GM23338 (cell line): ENCODE results near the gene EIF2AK3. TPM values are rescaled to one million over a fixed set of nuclear protein-coding genes. Genes with fewer than 3 reads are reported as not detected.

Experiments used
- ATAC-seq: fragments of 200-7000 bp; cut with Tn5 transposase; 3 replicates; pipeline ENCODE4 v1.9.1; 2020
- DNase-seq: peaks from one replicate; pipeline ENCODE4 v3.0.0-alpha.2; 2015; ENCODE audit warnings: low spot score
- H2AFZ ChIP-seq: fragments of 200-600 bp; sonication (generic); 2 replicates; pipeline ENCODE4 v1.8.0; 2016; ENCODE audit warnings: antibody characterized with exemption, mild to moderate bottlenecking, moderate library complexity
- H3F3A ChIP-seq: fragments of 200-600 bp; sonication (generic); replicated peaks from 2 replicates; pipeline ENCODE4 v1.8.0; 2017; ENCODE audit warnings: antibody characterized with exemption, mixed run types, low read depth
- H3K27ac ChIP-seq: fragments of 200-600 bp; sonication (generic); 2 replicates; pipeline ENCODE4 v1.6.1; 2016; ENCODE audit warnings: low read depth
- H3K27me3 ChIP-seq: fragments of 200-600 bp; sonication (generic); 2 replicates; pipeline ENCODE4 v1.8.0; 2016; ENCODE audit warnings: mild to moderate bottlenecking, mixed run types, moderate library complexity; ENCODE audit not compliant: insufficient read depth
- H3K36me3 ChIP-seq: fragments of 200-600 bp; sonication (generic); 2 replicates; pipeline ENCODE4 v1.8.0; 2016; ENCODE audit warnings: mild to moderate bottlenecking; ENCODE audit not compliant: insufficient read depth
- H3K4me1 ChIP-seq: fragments of 200-600 bp; sonication (generic); 2 replicates; pipeline ENCODE4 v1.8.0; 2016; ENCODE audit warnings: mild to moderate bottlenecking, moderate library complexity; ENCODE audit not compliant: insufficient read depth
- H3K4me2 ChIP-seq: fragments of 200-600 bp; sonication (generic); 2 replicates; pipeline ENCODE4 v1.7.1; 2017; ENCODE audit warnings: mixed run types
- H3K4me3 ChIP-seq: fragments of 200-600 bp; sonication (generic); 2 replicates; pipeline ENCODE4 v1.6.1; 2016; ENCODE audit warnings: mixed run types
- H3K79me2 ChIP-seq: fragments of 200-600 bp; sonication (generic); replicated peaks from 2 replicates; pipeline ENCODE4 v1.8.0; 2017; ENCODE audit warnings: mild to moderate bottlenecking; ENCODE audit not compliant: insufficient read depth
- H3K9me2 ChIP-seq: fragments of 200-600 bp; sonication (generic); 2 replicates; pipeline ENCODE4 v1.8.0; 2017; ENCODE audit not compliant: insufficient read depth
- H4K20me1 ChIP-seq: fragments of 200-600 bp; sonication (generic); replicated peaks from 2 replicates; pipeline ENCODE4 v1.8.0; 2017; ENCODE audit warnings: mild to moderate bottlenecking; ENCODE audit not compliant: insufficient read depth
- H3K27ac Mint-ChIP-seq: 2 replicates; pipeline ENCODE4 v1.8.0; 2020; ENCODE audit warnings: inconsistent platforms, mild to moderate bottlenecking, moderate library complexity, mixed read lengths
- H3K27me3 Mint-ChIP-seq: 3 replicates; pipeline ENCODE4 v1.8.0; 2022; ENCODE audit warnings: low read depth, mild to moderate bottlenecking, moderate library complexity, mixed read lengths, inconsistent platforms; ENCODE audit not compliant: insufficient read depth, poor library complexity
- H3K36me3 Mint-ChIP-seq: 3 replicates; pipeline ENCODE4 v1.8.0; 2021; ENCODE audit warnings: low read depth, mild to moderate bottlenecking, inconsistent platforms, moderate library complexity, mixed read lengths
- H3K4me1 Mint-ChIP-seq: 3 replicates; pipeline ENCODE4 v1.8.0; 2020; ENCODE audit warnings: mild to moderate bottlenecking, inconsistent platforms, mixed read lengths
- H3K4me3 Mint-ChIP-seq: 3 replicates; pipeline ENCODE4 v1.8.0; 2021; ENCODE audit warnings: moderate library complexity, mild to moderate bottlenecking, inconsistent platforms, mixed read lengths
- H3K9me3 Mint-ChIP-seq: 3 replicates; pipeline ENCODE4 v1.8.0; 2020; ENCODE audit warnings: moderate library complexity, mild to moderate bottlenecking, inconsistent platforms, mixed read lengths
- CREB1 ChIP-seq: fragments of 250-450 bp; sonication (Bioruptor Pico); IDR thresholded peaks from 2 replicates; pipeline ENCODE4 v1.5.0; 2020; ENCODE audit warnings: low read depth, mild to moderate bottlenecking, moderate library complexity
- EZH2 ChIP-seq: fragments of 200-600 bp; sonication (generic); IDR thresholded peaks from one replicate; pipeline ENCODE4 v1.8.0; 2017; ENCODE audit warnings: antibody characterized with exemption, mild to moderate bottlenecking, low read depth; ENCODE audit not compliant: unreplicated experiment
- POLR2AphosphoS5 ChIP-seq: IDR thresholded peaks from 2 replicates; pipeline ENCODE4 v1.6.1; 2016; ENCODE audit warnings: antibody characterized with exemption, low read depth
- ZNF114 ChIP-seq: fragments of 250-450 bp; sonication (Bioruptor Pico); IDR thresholded peaks from 2 replicates; pipeline ENCODE4 v1.5.0; 2020; ENCODE audit warnings: mild to moderate bottlenecking, moderate library complexity
- polyA plus RNA-seq: library from polyadenylated mRNA; unstranded; fragments of >200 nt; fragmentation: Nextera tagmentation; extraction: Ambion mirVana; gene quantifications from 2 replicates; pipeline ENCODE4 v1.2.1, GENCODE V29; 2016
- total RNA-seq: library from RNA; depleted of rRNA; stranded (reverse); fragments of >200 nt; shearing (Covaris generic); gene quantifications from 2 replicates; pipeline ENCODE4 v1.2.3, GENCODE V29; 2014
- TF ChIP-seq, protein P1 (sequence below), 2 experiments: fragments of 200-600 bp in 1 of 2; sonication (generic) in 1 of 2; conservative IDR thresholded peaks; 2 replicates each; pipeline versions ENCODE4 v1.5.1 to v1.6.1; 2016 to 2017; ENCODE audit warnings: antibody characterized with exemption in 2 of 2, low read depth in 2 of 2, mild to moderate bottlenecking in 2 of 2, moderate library complexity in 1 of 2
- TF ChIP-seq, protein P2 (sequence below): fragments of 250-450 bp; sonication (Bioruptor Pico); IDR thresholded peaks from 2 replicates; pipeline ENCODE4 v1.5.0; 2020; ENCODE audit warnings: mild to moderate bottlenecking, moderate library complexity
- TF ChIP-seq, protein P3 (sequence below): IDR thresholded peaks from one replicate; pipeline ENCODE4 v1.6.1; 2018; ENCODE audit warnings: antibody characterized with exemption; ENCODE audit not compliant: unreplicated experiment

Gene EIF2AK3
- total and polyA plus RNA-seq, 2 experiments from 2014 or later = 5.9 to 24.2 TPM

DNA sequence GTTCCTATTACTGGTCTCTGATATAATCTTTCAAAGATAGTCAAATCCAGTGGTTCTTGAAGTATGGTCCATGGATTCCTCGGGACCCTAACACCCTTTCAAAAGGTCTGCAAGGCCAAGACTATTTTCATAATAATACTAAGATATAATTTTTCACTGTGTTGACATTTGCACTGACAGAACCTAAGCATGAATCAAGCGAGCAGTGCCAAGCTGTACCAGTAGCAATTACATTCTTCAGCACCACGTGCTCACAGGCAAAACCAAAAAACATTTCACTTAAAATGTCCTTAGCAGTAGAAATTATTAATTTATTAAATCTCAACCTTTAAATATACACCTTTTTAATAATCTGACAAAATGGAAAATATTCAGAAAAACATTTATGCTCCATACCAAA, 59.1 kb downstream of the EIF2AK3 start (continued):
- TF ChIP-seq, protein P1, sequence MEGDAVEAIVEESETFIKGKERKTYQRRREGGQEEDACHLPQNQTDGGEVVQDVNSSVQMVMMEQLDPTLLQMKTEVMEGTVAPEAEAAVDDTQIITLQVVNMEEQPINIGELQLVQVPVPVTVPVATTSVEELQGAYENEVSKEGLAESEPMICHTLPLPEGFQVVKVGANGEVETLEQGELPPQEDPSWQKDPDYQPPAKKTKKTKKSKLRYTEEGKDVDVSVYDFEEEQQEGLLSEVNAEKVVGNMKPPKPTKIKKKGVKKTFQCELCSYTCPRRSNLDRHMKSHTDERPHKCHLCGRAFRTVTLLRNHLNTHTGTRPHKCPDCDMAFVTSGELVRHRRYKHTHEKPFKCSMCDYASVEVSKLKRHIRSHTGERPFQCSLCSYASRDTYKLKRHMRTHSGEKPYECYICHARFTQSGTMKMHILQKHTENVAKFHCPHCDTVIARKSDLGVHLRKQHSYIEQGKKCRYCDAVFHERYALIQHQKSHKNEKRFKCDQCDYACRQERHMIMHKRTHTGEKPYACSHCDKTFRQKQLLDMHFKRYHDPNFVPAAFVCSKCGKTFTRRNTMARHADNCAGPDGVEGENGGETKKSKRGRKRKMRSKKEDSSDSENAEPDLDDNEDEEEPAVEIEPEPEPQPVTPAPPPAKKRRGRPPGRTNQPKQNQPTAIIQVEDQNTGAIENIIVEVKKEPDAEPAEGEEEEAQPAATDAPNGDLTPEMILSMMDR (conservative IDR thresholded peaks at IDR 0.05; ENCODE audit: low read depth in 2 of 2) = no peak

DNA sequence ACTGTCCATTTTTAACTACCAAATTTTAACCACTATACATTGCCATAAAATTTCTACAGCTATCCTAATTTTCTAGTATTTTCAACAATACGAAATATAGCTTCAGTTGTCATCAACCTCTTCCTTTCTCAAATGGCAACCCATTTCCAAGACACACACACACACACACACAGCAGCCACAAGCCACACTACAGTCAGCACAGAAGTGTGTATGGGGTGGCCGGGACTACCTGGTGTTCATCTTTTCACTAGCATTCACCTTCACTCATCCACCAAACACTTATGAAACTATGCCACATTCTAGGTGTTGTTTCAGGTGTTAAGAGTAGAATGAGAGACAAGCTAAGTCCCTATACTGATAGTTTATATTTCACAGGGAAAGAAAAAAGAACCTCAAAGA, 62.9 kb downstream of the EIF2AK3 start:
- 0 out of 2 replicates have a peak overlapping the region, but pooled peaks have one; percentile 33 for H3K27ac ChIP-seq
- no peaks in the 10 kb centered on the region for H3F3A ChIP-seq
- Mint-ChIP-seq H3K4me3 (no peak overlapping the region), H3K9me3 (no peaks in the 10 kb centered on the region), H3K27ac (no peak overlapping the region; the same call in 1 of the 2 replicates), H3K27me3 (no peaks in the 10 kb centered on the region), H3K4me1 (peaks cover 26% of the 10 kb centered on the region), H3K36me3 (peaks cover 20% of the 10 kb centered on the region)
- H3K9me2 ChIP-seq = no peaks in the 10 kb centered on the region
- DNase-seq (no peak), ATAC-seq (no peak)
- H2AFZ ChIP-seq = no peak overlapping the region
- H3K79me2 ChIP-seq = no peaks in the 10 kb centered on the region
- no peak overlapping the region for H3K4me2 ChIP-seq
- H3K4me1 ChIP-seq = peaks cover 18% of the 10 kb centered on the region
- H3K36me3 ChIP-seq = no peaks in the 10 kb centered on the region; the same call in 1 of the 2 replicates
- no peaks in the 10 kb centered on the region for H4K20me1 ChIP-seq
- H3K27me3 ChIP-seq = no peaks in the 10 kb centered on the region
- TF ChIP-seq ZNF114 (CRISPR knock-in tag) = no peak
- no peak for TF ChIP-seq POLR2AphosphoS5
- TF ChIP-seq, protein P2, sequence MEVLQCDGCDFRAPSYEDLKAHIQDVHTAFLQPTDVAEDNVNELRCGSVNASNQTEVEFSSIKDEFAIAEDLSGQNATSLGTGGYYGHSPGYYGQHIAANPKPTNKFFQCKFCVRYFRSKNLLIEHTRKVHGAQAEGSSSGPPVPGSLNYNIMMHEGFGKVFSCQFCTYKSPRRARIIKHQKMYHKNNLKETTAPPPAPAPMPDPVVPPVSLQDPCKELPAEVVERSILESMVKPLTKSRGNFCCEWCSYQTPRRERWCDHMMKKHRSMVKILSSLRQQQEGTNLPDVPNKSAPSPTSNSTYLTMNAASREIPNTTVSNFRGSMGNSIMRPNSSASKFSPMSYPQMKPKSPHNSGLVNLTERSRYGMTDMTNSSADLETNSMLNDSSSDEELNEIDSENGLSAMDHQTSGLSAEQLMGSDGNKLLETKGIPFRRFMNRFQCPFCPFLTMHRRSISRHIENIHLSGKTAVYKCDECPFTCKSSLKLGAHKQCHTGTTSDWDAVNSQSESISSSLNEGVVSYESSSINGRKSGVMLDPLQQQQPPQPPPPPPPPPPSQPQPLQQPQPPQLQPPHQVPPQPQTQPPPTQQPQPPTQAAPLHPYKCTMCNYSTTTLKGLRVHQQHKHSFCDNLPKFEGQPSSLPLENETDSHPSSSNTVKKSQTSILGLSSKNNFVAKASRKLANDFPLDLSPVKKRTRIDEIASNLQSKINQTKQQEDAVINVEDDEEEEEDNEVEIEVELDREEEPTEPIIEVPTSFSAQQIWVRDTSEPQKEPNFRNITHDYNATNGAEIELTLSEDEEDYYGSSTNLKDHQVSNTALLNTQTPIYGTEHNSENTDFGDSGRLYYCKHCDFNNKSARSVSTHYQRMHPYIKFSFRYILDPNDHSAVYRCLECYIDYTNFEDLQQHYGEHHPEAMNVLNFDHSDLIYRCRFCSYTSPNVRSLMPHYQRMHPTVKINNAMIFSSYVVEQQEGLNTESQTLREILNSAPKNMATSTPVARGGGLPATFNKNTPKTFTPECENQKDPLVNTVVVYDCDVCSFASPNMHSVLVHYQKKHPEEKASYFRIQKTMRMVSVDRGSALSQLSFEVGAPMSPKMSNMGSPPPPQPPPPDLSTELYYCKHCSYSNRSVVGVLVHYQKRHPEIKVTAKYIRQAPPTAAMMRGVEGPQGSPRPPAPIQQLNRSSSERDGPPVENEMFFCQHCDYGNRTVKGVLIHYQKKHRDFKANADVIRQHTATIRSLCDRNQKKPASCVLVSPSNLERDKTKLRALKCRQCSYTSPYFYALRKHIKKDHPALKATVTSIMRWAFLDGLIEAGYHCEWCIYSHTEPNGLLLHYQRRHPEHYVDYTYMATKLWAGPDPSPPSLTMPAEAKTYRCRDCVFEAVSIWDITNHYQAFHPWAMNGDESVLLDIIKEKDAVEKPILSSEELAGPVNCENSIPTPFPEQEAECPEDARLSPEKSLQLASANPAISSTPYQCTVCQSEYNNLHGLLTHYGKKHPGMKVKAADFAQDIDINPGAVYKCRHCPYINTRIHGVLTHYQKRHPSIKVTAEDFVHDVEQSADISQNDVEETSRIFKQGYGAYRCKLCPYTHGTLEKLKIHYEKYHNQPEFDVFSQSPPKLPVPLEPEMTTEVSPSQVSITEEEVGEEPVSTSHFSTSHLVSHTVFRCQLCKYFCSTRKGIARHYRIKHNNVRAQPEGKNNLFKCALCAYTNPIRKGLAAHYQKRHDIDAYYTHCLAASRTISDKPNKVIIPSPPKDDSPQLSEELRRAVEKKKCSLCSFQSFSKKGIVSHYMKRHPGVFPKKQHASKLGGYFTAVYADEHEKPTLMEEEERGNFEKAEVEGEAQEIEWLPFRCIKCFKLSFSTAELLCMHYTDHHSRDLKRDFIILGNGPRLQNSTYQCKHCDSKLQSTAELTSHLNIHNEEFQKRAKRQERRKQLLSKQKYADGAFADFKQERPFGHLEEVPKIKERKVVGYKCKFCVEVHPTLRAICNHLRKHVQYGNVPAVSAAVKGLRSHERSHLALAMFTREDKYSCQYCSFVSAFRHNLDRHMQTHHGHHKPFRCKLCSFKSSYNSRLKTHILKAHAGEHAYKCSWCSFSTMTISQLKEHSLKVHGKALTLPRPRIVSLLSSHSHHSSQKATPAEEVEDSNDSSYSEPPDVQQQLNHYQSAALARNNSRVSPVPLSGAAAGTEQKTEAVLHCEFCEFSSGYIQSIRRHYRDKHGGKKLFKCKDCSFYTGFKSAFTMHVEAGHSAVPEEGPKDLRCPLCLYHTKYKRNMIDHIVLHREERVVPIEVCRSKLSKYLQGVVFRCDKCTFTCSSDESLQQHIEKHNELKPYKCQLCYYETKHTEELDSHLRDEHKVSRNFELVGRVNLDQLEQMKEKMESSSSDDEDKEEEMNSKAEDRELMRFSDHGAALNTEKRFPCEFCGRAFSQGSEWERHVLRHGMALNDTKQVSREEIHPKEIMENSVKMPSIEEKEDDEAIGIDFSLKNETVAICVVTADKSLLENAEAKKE (CRISPR knock-in tag) = no peak
- TF ChIP-seq EZH2 = no peak
- TF ChIP-seq, protein P3, sequence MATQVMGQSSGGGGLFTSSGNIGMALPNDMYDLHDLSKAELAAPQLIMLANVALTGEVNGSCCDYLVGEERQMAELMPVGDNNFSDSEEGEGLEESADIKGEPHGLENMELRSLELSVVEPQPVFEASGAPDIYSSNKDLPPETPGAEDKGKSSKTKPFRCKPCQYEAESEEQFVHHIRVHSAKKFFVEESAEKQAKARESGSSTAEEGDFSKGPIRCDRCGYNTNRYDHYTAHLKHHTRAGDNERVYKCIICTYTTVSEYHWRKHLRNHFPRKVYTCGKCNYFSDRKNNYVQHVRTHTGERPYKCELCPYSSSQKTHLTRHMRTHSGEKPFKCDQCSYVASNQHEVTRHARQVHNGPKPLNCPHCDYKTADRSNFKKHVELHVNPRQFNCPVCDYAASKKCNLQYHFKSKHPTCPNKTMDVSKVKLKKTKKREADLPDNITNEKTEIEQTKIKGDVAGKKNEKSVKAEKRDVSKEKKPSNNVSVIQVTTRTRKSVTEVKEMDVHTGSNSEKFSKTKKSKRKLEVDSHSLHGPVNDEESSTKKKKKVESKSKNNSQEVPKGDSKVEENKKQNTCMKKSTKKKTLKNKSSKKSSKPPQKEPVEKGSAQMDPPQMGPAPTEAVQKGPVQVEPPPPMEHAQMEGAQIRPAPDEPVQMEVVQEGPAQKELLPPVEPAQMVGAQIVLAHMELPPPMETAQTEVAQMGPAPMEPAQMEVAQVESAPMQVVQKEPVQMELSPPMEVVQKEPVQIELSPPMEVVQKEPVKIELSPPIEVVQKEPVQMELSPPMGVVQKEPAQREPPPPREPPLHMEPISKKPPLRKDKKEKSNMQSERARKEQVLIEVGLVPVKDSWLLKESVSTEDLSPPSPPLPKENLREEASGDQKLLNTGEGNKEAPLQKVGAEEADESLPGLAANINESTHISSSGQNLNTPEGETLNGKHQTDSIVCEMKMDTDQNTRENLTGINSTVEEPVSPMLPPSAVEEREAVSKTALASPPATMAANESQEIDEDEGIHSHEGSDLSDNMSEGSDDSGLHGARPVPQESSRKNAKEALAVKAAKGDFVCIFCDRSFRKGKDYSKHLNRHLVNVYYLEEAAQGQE = no peak
- no peak for TF ChIP-seq CREB1 (CRISPR knock-in tag)
- no peak overlapping the region for H3K4me3 ChIP-seq
